OCI-M1 (cell line): ENCODE measurements around the gene NT5C2.
"Not testable (repeated sequence)": the region's sequence is repeated elsewhere in the genome, so short reads cannot be mapped to it uniquely, and the experiment has no call there.

ENCODE experiments used
- DNase-seq: peaks from one replicate; lab custom pipeline; 2025; lab: John Stamatoyannopoulos, UW

NT5C2 gene

GRCh38 chr10:103202319-103202718 is 9.2 kb upstream of the NT5C2 start:
- peak; percentile 15 for DNase-seq

GRCh38 chr10:103199488-103199887 is 6.4 kb upstream of the NT5C2 start:
- DNase-seq, result no peak

- DNase-seq, result no peak
These were observed 5.6 kb upstream of the NT5C2 start for GRCh38 chr10:103198648-103199047.

GRCh38 chr10:103197903-103198302 is 4.8 kb upstream of the NT5C2 start:
- peak; percentile 51 for DNase-seq

- peak; percentile 95 for DNase-seq
These were observed 4.1 kb upstream of the NT5C2 start for GRCh38 chr10:103197174-103197573.

- peak; percentile 56 for DNase-seq
These were observed 3.4 kb upstream of the NT5C2 start for GRCh38 chr10:103196516-103196915.

- DNase-seq, result peak; percentile 96
These were observed 903 bp upstream of the NT5C2 start for GRCh38 chr10:103193820-103194529.

- DNase-seq, result peak; percentile 92
These were observed 493 bp downstream of the NT5C2 start for GRCh38 chr10:103192451-103193106.

- DNase-seq, result peak; percentile 76
These were observed 1.0 kb downstream of the NT5C2 start for GRCh38 chr10:103192089-103192450.

- DNase-seq, result not testable (repeated sequence)
These were observed 1.9 kb downstream of the NT5C2 start for GRCh38 chr10:103191198-103191597.

- no peak for DNase-seq
These were observed 4.2 kb downstream of the NT5C2 start for GRCh38 chr10:103188853-103189252.

- no peak for DNase-seq
These were observed 6.9 kb downstream of the NT5C2 start for GRCh38 chr10:103186128-103186527.

- no peak for DNase-seq
These were observed 8.5 kb downstream of the NT5C2 start for GRCh38 chr10:103184615-103185014.

GRCh38 chr10:103183991-103184451 is 9.1 kb downstream of the NT5C2 start:
- DNase-seq, result not testable (repeated sequence)

GRCh38 chr10:103181244-103181643 is 11.8 kb downstream of the NT5C2 start:
- peak; percentile 63 for DNase-seq

GRCh38 chr10:103180491-103180890 is 12.6 kb downstream of the NT5C2 start:
- no peak for DNase-seq

GRCh38 chr10:103177123-103177522 is 15.9 kb downstream of the NT5C2 start:
- DNase-seq, result no peak

GRCh38 chr10:103175580-103176285 is 17.3 kb downstream of the NT5C2 start:
- DNase-seq, result no peak

GRCh38 chr10:103174324-103174723 is 18.7 kb downstream of the NT5C2 start:
- DNase-seq, result not testable (repeated sequence)

GRCh38 chr10:103171278-103171677 is 21.8 kb downstream of the NT5C2 start:
- DNase-seq, result no peak

- no peak for DNase-seq
These were observed 24.6 kb downstream of the NT5C2 start for GRCh38 chr10:103168438-103168837.

GRCh38 chr10:103167554-103167953 is 25.5 kb downstream of the NT5C2 start:
- not testable (repeated sequence) for DNase-seq

GRCh38 chr10:103166523-103166922 is 26.5 kb downstream of the NT5C2 start:
- no peak for DNase-seq
